Activated CD4-positive, alpha-beta T cell treated with anti-CD3 and anti-CD28 coated beads, Interleukin-2, amount 50 U/mL, for 16 hours (primary cell): ENCODE measurements around the gene C9orf152.

Experiments used
- DNase-seq: peaks from one replicate; pipeline ENCODE4 v3.0.0-alpha.2; 2020

The C9orf152 gene

GRCh38 chr9:110179734-110180133 is 28.2 kb downstream of the C9orf152 start:
- DNase-seq = no peak

GRCh38 chr9:110178281-110178680 is 29.7 kb downstream of the C9orf152 start:
- DNase-seq = no peak

- DNase-seq = no peak
These were observed 32.5 kb downstream of the C9orf152 start for GRCh38 chr9:110175275-110175968.

- DNase-seq = peak; percentile 26
These were observed 34.7 kb downstream of the C9orf152 start for GRCh38 chr9:110173322-110173642.

GRCh38 chr9:110170357-110171257 is 37.4 kb downstream of the C9orf152 start:
- no peak for DNase-seq

GRCh38 chr9:110168486-110168885 is 39.5 kb downstream of the C9orf152 start:
- DNase-seq = no peak

GRCh38 chr9:110161940-110162339 is 46.0 kb downstream of the C9orf152 start:
- DNase-seq = peak; percentile 35

GRCh38 chr9:110160685-110161084 is 47.3 kb downstream of the C9orf152 start:
- DNase-seq = no peak

GRCh38 chr9:110160123-110160522 is 47.8 kb downstream of the C9orf152 start:
- no peak for DNase-seq

- peak; percentile 59 for DNase-seq
These were observed 49.9 kb downstream of the C9orf152 start for GRCh38 chr9:110157823-110158664.

- DNase-seq = peak; percentile 86
These were observed 51.1 kb downstream of the C9orf152 start for GRCh38 chr9:110156902-110157301.

GRCh38 chr9:110156416-110156815 is 51.5 kb downstream of the C9orf152 start:
- DNase-seq = no peak

GRCh38 chr9:110155751-110156150 is 52.2 kb downstream of the C9orf152 start:
- no peak for DNase-seq

- no peak for DNase-seq
These were observed 54.5 kb downstream of the C9orf152 start for GRCh38 chr9:110153431-110153830.

- peak; percentile 59 for DNase-seq
These were observed 55.1 kb downstream of the C9orf152 start for GRCh38 chr9:110152704-110153374.
